K562 (cell line): ENCODE results near the gene UVRAG. TPM values are rescaled to one million over a fixed set of nuclear protein-coding genes. Genes with fewer than 3 reads are reported as not detected.

ENCODE experiments used
- ATAC-seq: fragments of 200-7000 bp; cut with Tn5 transposase; 3 replicates; pipeline ENCODE4 v1.9.1; 2020; ENCODE audit warnings: moderate library complexity
- BruUV-seq: library from RNA; stranded (reverse); fragments of 400-500 nt; replicated peaks from 2 replicates; lab custom pipeline; 2021; lab: Mats Ljungman, UMichigan
- CTCF ChIA-PET: fragments of 300-600 bp; formaldehyde crosslinking; extraction: SDS; loops from one replicate; lab custom pipeline; 2021; ENCODE audit warnings: low intra/inter-chr PET ratio; lab: Yijun Ruan, JAX
- POLR2A ChIA-PET: fragments of 300-600, 350-650 bp; sonication (Branson Sonifier 250); formaldehyde crosslinking; extraction: SDS; loops from one replicate; lab custom pipeline; 2021; ENCODE audit warnings: antibody characterized with exemption, inconsistent platforms; lab: Yijun Ruan, JAX
- DNase-seq, 4 experiments: peaks; one replicate each; pipeline versions ENCODE4 v3.0.0 to v3.0.0-alpha.2; 2011 to 2018; ENCODE audit warnings: low spot score in 3 of 4, mixed read lengths in 3 of 4; ENCODE audit errors: extremely low read depth in 1 of 4
- FAIRE-seq: peaks from 2 replicates; lab custom pipeline; 2011; peaks lifted over from hg19 to GRCh38; lab: Jason Lieb, UNC
- H2AFZ ChIP-seq: 2 replicates; pipeline ENCODE4 v1.6.0; 2011; ENCODE audit warnings: low read depth, low read length, control low read depth, inconsistent platforms
- H3K27ac ChIP-seq: fragments of 200-600 bp; 3 replicates; pipeline ENCODE4 v1.8.0; 2011; ENCODE audit warnings: low read depth, mild to moderate bottlenecking, control low read depth, inconsistent platforms, low read length, moderate library complexity, mixed read lengths; ENCODE audit errors: extremely low read depth
- H3K27me3 ChIP-seq, 2 experiments: fragments of 300-600 bp in 1 of 2; 2 replicates in 1 of 2; 3 replicates in 1 of 2; pipeline versions ENCODE4 v1.6.0 to v1.8.0; 2011; ENCODE audit warnings: inconsistent platforms in 2 of 2, low read length in 2 of 2, mild to moderate bottlenecking in 1 of 2, mixed read lengths in 1 of 2, moderate library complexity in 1 of 2; ENCODE audit not compliant: control insufficient read depth in 2 of 2, insufficient read depth in 2 of 2
- H3K36me3 ChIP-seq: fragments of 300-600 bp; 3 replicates; pipeline ENCODE4 v1.8.0; 2011; ENCODE audit warnings: mild to moderate bottlenecking, low read length, inconsistent platforms; ENCODE audit not compliant: control insufficient read depth, insufficient read depth
- H3K4me1 ChIP-seq, 2 experiments: fragments of 200-600 bp in 1 of 2; replicated peaks in 1 of 2; 2 replicates in 1 of 2; 3 replicates in 1 of 2; pipeline versions ENCODE4 v1.5.1 to v1.8.0; 2011; ENCODE audit warnings: inconsistent platforms in 2 of 2, low read length in 2 of 2, mild to moderate bottlenecking in 1 of 2, mixed read lengths in 1 of 2, moderate library complexity in 1 of 2; ENCODE audit not compliant: control insufficient read depth in 2 of 2, insufficient read depth in 2 of 2
- H3K4me2 ChIP-seq: 2 replicates; pipeline ENCODE4 v1.6.1; 2011; ENCODE audit warnings: low read length, control low read depth, inconsistent platforms, mixed read lengths; ENCODE audit not compliant: insufficient read depth
- H3K4me3 ChIP-seq: fragments of 200-600 bp; sonication (generic), shearing (Covaris generic); 2 replicates; pipeline ENCODE4 v1.5.1; 2016; ENCODE audit warnings: control low read depth, inconsistent platforms
- H3K79me2 ChIP-seq: fragments of 200-600 bp; 3 replicates; pipeline ENCODE4 v1.8.0; 2011; ENCODE audit warnings: low read length, inconsistent platforms; ENCODE audit not compliant: control insufficient read depth, insufficient read depth
- H3K9ac ChIP-seq, 2 experiments: 2 replicates each; pipeline versions ENCODE4 v1.6.0 to v1.6.1; 2011; ENCODE audit warnings: low read depth in 2 of 2, low read length in 2 of 2, control low read depth in 1 of 2, inconsistent platforms in 1 of 2, mild to moderate bottlenecking in 1 of 2, mixed read lengths in 1 of 2; ENCODE audit not compliant: insufficient read depth in 1 of 2
- H3K9me1 ChIP-seq: one replicate; pipeline ENCODE4 v1.6.0; 2011; ENCODE audit warnings: inconsistent platforms, mild to moderate bottlenecking, low read length, moderate library complexity; ENCODE audit not compliant: control insufficient read depth, insufficient read depth
- H3K9me3 ChIP-seq: replicated peaks from 2 replicates; pipeline ENCODE4 v1.5.1; 2011; ENCODE audit warnings: low read depth, low read length, inconsistent platforms; ENCODE audit not compliant: control insufficient read depth, insufficient read depth
- H4K20me1 ChIP-seq: replicated peaks from 2 replicates; pipeline ENCODE4 v1.6.1; 2011; ENCODE audit warnings: low read length, inconsistent platforms, mixed read lengths; ENCODE audit not compliant: control insufficient read depth, insufficient read depth
- BACH1 ChIP-seq: fragments of 200-800 bp; sonication (Bioruptor generic); IDR thresholded peaks from 2 replicates; pipeline ENCODE4 v1.6.1; 2016; ENCODE audit warnings: missing genetic modification characterization, missing compliant biosample characterization
- FOXM1 ChIP-seq, 2 experiments: fragments of 450-650 bp in 1 of 2; sonication (generic) in 1 of 2; formaldehyde crosslinking in 1 of 2; IDR thresholded peaks; 2 replicates each; pipeline versions ENCODE4 v1.6.1 to v1.9.0; 2017 to 2022; ENCODE audit warnings: low read depth in 2 of 2, mild to moderate bottlenecking in 2 of 2, missing genetic modification reagents in 1 of 2, moderate library complexity in 1 of 2
- MAFK ChIP-seq: IDR thresholded peaks from 2 replicates; pipeline ENCODE4 v1.6.1; 2011; ENCODE audit warnings: low read length, improper control_type of control experiment
- RFX5 ChIP-seq: IDR thresholded peaks from 2 replicates; pipeline ENCODE4 v1.6.1; 2011; ENCODE audit warnings: low read depth, mild to moderate bottlenecking, improper control_type of control experiment, low read length
- TSC22D4 ChIP-seq: fragments of 450-650 bp; IDR thresholded peaks from 2 replicates; pipeline ENCODE4 v1.6.1; 2016; ENCODE audit warnings: missing genetic modification characterization, missing biosample characterization, control low read depth
- ZNF316 ChIP-seq: fragments of 450-650 bp; IDR thresholded peaks from 2 replicates; pipeline ENCODE4 v1.6.1; 2016
- WGBS: fragments of 100-300 bp; shearing (Covaris generic); methylation state at CpG from one replicate; pipeline ENCODE4 v1.1.6; 2016; ENCODE audit warnings: low coverage, mixed read lengths; ENCODE audit not compliant: insufficient coverage; ENCODE audit errors: missing lambda C conversion rate; 5-methylcytosine and 5-hydroxymethylcytosine counted together
- in situ Hi-C: fragments of 300-500 bp; cut with MboI; formaldehyde crosslinking; loops from 4 replicates; pipeline ENCODE4 v1.15.0; 2018; ENCODE audit warnings: inconsistent platforms, mixed read lengths
- intact Hi-C: fragments of 100-400 bp; cut with micrococcal nuclease; formaldehyde crosslinking; loops from 2 replicates; pipeline ENCODE4 v1.14.2; 2022
- polyA plus RNA-seq, 8 experiments: library from polyadenylated mRNA; depleted of rRNA in 4 of 8; stranded (reverse) in 5 of 8; unstranded in 3 of 8; fragments of >200 nt; fragmentation: Nextera tagmentation in 2 of 8; fragmentation: Illumina TruSeq in 1 of 8; extraction: Ambion mirVana in 2 of 8; extraction: Trizol in 1 of 8; gene quantifications; 2 replicates each; pipeline versions ENCODE4 v1.2.1 to v1.2.3, GENCODE V29; 2011 to 2014; ENCODE audit warnings: inconsistent platforms in 1 of 8, missing spikeins in 1 of 8
- total RNA-seq, 7 experiments: library from RNA; depleted of rRNA in 6 of 7; stranded (reverse); fragments of >200 nt in 6 of 7; fragmentation: Illumina TruSeq in 2 of 7; extraction: Trizol in 2 of 7; gene quantifications; 2 replicates each; pipeline versions ENCODE4 v1.2.1 to v1.2.3, GENCODE V29; 2011 to 2021; ENCODE audit warnings: low replicate concordance in 1 of 7
- TF ChIP-seq, protein P1 (sequence below): fragments of 150-350 bp; IDR thresholded peaks from 2 replicates; pipeline ENCODE4 v1.6.1; 2014; ENCODE audit warnings: low read depth, mild to moderate bottlenecking, low read length, borderline replicate concordance
- TF ChIP-seq, protein P2 (sequence below): IDR thresholded peaks from 2 replicates; pipeline ENCODE4 v1.6.1; 2014; ENCODE audit warnings: antibody characterized with exemption
- TF ChIP-seq, protein P3 (sequence below): fragments of 450-650 bp; IDR thresholded peaks from 2 replicates; pipeline ENCODE4 v1.6.1; 2016; ENCODE audit warnings: low read depth

UVRAG gene
- total and polyA plus RNA-seq, 9 of the 15 experiments (the other 6 are each of a cell fraction or from before 2014, with no cell fraction given): 3.1 to 17.8 (median 12.4) TPM

DNA sequence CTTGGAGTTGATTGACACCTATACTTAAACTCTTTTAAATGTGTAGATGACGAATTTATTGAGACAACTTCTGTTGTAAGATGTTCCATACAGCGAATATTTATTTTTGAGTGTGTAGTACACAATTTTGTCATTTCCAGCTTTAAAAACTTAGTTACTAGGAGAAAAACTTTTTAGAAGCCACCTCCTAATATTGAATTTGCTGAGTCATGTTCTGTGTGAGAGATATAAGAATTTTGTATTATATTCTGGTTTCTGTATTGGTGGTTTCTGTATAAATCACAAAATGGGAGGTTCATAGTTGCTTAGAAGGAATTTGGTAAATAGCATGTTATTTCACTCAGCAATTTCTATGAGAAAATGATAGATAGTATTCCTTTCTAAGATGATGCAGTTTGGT, 220.0 kb downstream of the UVRAG start:
- ChIA-PET POLR2A (interaction anchor here (1.4 kb wide), 1 partner anchor 29 kb away, joined by 3 read pairs; no protein-coding TSS in a partner anchor), CTCF (no interaction called here)
- H4K20me1 ChIP-seq: no peaks in the 10 kb centered on the region
- intact Hi-C loops: no loop called here
- H2AFZ ChIP-seq: no peak overlapping the region
- no peaks in the 10 kb centered on the region for H3K9me3 ChIP-seq
- WGBS: 60% methylated on average over 2 of the region's 2 CpGs
- no peaks in the 10 kb centered on the region for H3K4me1 ChIP-seq
- H3K9ac ChIP-seq: no peak overlapping the region
- no peak overlapping the region for H3K4me2 ChIP-seq
- H3K27ac ChIP-seq: no peak overlapping the region
- no peak for DNase-seq
- no peak for ATAC-seq
- H3K36me3 ChIP-seq: no peaks in the 10 kb centered on the region
- no peaks in the 10 kb centered on the region for H3K9me1 ChIP-seq
- in situ Hi-C loops: no loop called here
- no peak overlapping the region for H3K4me3 ChIP-seq
- no TSS peak for BruUV-seq
- H3K27me3 ChIP-seq: no peaks in the 10 kb centered on the region
- FAIRE-seq: no peak
- H3K79me2 ChIP-seq: no peaks in the 10 kb centered on the region
- TF ChIP-seq MAFK (peak; percentile 91), ZNF316 (peak; percentile 97), FOXM1 (IDR thresholded peaks at IDR 0.05; ENCODE audit: low read depth) (no peak), FOXM1 (CRISPR knock-in tag; IDR thresholded peaks at IDR 0.05; ENCODE audit: low read depth) (no peak), TSC22D4 (tag) (no peak), BACH1 (peak; percentile 83; the same call in 1 of the 2 replicates), RFX5 (no peak)
- TF ChIP-seq, protein P1, sequence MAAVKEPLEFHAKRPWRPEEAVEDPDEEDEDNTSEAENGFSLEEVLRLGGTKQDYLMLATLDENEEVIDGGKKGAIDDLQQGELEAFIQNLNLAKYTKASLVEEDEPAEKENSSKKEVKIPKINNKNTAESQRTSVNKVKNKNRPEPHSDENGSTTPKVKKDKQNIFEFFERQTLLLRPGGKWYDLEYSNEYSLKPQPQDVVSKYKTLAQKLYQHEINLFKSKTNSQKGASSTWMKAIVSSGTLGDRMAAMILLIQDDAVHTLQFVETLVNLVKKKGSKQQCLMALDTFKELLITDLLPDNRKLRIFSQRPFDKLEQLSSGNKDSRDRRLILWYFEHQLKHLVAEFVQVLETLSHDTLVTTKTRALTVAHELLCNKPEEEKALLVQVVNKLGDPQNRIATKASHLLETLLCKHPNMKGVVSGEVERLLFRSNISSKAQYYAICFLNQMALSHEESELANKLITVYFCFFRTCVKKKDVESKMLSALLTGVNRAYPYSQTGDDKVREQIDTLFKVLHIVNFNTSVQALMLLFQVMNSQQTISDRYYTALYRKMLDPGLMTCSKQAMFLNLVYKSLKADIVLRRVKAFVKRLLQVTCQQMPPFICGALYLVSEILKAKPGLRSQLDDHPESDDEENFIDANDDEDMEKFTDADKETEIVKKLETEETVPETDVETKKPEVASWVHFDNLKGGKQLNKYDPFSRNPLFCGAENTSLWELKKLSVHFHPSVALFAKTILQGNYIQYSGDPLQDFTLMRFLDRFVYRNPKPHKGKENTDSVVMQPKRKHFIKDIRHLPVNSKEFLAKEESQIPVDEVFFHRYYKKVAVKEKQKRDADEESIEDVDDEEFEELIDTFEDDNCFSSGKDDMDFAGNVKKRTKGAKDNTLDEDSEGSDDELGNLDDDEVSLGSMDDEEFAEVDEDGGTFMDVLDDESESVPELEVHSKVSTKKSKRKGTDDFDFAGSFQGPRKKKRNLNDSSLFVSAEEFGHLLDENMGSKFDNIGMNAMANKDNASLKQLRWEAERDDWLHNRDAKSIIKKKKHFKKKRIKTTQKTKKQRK: no peak
- TF ChIP-seq, protein P2, sequence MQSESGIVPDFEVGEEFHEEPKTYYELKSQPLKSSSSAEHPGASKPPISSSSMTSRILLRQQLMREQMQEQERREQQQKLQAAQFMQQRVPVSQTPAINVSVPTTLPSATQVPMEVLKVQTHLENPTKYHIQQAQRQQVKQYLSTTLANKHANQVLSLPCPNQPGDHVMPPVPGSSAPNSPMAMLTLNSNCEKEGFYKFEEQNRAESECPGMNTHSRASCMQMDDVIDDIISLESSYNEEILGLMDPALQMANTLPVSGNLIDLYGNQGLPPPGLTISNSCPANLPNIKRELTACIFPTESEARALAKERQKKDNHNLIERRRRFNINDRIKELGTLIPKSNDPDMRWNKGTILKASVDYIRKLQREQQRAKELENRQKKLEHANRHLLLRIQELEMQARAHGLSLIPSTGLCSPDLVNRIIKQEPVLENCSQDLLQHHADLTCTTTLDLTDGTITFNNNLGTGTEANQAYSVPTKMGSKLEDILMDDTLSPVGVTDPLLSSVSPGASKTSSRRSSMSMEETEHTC: no peak
- TF ChIP-seq, protein P3, sequence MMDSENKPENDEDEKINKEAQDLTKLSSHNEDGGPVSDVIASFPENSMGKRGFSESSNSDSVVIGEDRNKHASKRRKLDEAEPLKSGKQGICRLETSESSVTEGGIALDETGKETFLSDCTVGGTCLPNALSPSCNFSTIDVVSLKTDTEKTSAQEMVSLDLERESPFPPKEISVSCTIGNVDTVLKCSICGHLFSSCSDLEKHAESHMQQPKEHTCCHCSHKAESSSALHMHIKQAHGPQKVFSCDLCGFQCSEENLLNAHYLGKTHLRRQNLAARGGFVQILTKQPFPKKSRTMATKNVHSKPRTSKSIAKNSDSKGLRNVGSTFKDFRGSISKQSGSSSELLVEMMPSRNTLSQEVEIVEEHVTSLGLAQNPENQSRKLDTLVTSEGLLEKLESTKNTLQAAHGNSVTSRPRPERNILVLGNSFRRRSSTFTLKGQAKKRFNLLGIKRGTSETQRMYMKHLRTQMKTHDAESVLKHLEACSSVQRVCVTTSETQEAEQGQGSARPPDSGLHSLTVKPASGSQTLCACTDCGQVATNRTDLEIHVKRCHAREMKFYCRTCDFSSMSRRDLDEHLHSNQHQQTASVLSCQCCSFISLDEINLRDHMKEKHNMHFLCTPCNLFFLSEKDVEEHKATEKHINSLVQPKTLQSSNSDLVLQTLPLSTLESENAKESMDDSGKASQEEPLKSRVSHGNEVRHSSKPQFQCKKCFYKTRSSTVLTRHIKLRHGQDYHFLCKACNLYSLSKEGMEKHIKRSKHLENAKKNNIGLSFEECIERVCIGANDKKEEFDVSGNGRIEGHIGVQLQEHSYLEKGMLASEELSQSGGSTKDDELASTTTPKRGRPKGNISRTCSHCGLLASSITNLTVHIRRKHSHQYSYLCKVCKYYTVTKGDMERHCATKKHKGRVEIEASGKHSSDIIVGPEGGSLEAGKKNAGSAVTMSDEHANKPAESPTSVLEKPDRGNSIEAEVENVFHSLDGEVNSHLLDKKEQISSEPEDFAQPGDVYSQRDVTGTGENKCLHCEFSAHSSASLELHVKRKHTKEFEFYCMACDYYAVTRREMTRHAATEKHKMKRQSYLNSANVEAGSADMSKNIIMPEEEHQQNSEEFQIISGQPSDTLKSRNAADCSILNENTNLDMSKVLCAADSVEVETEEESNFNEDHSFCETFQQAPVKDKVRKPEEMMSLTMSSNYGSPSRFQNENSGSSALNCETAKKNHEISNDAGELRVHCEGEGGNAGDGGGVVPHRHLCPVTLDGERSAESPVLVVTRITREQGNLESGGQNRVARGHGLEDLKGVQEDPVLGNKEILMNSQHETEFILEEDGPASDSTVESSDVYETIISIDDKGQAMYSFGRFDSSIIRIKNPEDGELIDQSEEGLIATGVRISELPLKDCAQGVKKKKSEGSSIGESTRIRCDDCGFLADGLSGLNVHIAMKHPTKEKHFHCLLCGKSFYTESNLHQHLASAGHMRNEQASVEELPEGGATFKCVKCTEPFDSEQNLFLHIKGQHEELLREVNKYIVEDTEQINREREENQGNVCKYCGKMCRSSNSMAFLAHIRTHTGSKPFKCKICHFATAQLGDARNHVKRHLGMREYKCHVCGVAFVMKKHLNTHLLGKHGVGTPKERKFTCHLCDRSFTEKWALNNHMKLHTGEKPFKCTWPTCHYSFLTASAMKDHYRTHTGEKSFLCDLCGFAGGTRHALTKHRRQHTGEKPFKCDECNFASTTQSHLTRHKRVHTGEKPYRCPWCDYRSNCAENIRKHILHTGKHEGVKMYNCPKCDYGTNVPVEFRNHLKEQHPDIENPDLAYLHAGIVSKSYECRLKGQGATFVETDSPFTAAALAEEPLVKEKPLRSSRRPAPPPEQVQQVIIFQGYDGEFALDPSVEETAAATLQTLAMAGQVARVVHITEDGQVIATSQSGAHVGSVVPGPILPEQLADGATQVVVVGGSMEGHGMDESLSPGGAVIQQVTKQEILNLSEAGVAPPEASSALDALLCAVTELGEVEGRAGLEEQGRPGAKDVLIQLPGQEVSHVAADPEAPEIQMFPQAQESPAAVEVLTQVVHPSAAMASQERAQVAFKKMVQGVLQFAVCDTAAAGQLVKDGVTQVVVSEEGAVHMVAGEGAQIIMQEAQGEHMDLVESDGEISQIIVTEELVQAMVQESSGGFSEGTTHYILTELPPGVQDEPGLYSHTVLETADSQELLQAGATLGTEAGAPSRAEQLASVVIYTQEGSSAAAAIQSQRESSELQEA: no peak
